ENCODE results near the gene CD3E.
A peak's percentile ranks its signal among the peaks of the same experiment; 100 is the strongest.
"Not testable (repeated sequence)": the region's sequence is repeated elsewhere in the genome, so short reads cannot be mapped to it uniquely, and the experiment has no call there.

CD3E gene

DNA sequence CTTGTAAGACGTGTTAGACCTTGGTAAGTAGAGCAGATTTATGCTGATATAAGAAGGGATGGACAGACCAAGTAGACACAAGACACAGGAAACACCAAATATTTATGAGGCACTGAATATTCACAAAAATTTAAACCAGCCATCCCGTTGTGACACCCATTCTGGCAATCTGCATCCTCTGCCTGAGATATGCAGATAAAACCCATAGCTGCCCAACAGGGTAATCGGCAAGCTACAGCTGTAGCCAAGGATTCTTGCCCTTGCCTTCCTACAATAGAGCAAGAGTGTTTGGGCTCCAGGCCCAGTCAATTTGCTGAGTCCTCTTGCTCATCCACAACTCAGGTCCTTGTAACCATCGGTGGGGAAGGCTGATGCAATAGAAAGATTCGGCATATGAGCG, 21.9 kb upstream of the CD3E start:
- Mint-ChIP-seq H3K4me3 (no peak overlapping the region), H3K9me3 (no peaks in the 10 kb centered on the region), H3K4me1 (peaks cover 26% of the 10 kb centered on the region), H3K27ac (no peak overlapping the region), H3K36me3 (no peaks in the 10 kb centered on the region), H3K27me3 (no peaks in the 10 kb centered on the region)

- Mint-ChIP-seq H3K27ac (no peak overlapping the region), H3K27me3 (no peaks in the 10 kb centered on the region), H3K9me3 (no peaks in the 10 kb centered on the region), H3K4me1 (peaks cover 26% of the 10 kb centered on the region), H3K4me3 (no peak overlapping the region), H3K36me3 (no peaks in the 10 kb centered on the region)
These were observed 21.4 kb upstream of the CD3E start for GRCh38 chr11:118283037-118283636.

DNA sequence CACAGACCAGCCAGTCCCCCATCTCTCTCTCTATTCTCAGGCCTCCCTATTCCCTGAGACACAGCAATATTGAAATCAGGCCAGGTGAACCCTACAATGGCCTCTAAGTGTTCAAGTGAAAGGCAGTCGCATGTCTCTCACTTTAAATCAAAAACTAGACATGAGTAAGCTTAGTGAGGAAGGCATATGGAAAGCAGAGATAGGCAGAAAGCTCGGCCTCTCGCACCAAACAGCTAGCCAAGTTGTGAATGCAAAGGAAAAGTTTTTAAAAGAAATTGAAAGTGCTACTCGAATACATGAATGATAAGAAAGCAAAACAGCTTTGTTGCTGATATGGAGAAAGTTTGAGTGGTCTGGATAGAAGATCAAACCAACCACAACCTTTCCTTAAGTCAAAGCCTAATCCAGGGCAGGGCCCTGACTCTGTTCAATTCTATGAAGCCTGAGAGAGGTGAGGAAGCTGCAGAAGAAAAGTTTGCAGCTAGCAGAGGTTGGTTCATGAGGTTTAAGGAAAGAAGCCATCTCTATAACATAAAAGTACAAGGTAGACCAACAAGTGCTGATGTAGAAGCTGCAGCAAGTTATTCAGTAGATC, 20.7 kb upstream of the CD3E start:
- no peaks in the 10 kb centered on the region for H3K27me3 Mint-ChIP-seq
- H3K27ac Mint-ChIP-seq = no peak overlapping the region
- no peaks in the 10 kb centered on the region for H3K36me3 Mint-ChIP-seq
- peaks cover 26% of the 10 kb centered on the region for H3K4me1 Mint-ChIP-seq
- no peaks in the 10 kb centered on the region for H3K9me3 Mint-ChIP-seq
- no peak overlapping the region for H3K4me3 Mint-ChIP-seq

DNA sequence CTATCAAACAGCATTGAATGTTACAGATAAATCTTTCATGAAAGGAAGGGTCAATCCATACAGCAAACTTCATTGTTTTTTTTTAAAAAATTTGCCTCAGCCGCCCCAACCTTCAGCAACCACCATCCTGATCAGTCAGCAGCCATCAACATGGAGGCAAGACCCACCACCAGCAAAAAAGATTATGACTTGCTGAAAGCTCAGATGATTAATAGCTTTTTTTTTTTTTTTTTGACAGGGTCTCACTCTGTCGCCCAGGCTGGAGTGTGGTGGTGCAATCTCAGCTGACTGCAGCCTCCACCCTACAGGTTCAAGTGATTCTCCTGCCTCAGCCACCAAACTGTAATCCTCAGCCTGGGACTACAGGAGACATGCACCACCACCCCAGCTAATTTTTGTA, 18.0 kb upstream of the CD3E start:
- peak overlapping the region; percentile 62 for H3K4me3 Mint-ChIP-seq
- H3K36me3 Mint-ChIP-seq = no peaks in the 10 kb centered on the region
- H3K27me3 Mint-ChIP-seq = no peaks in the 10 kb centered on the region
- H3K9me3 Mint-ChIP-seq = no peaks in the 10 kb centered on the region
- peak overlapping the region; percentile 95 for H3K27ac Mint-ChIP-seq
- peaks cover 31% of the 10 kb centered on the region for H3K4me1 Mint-ChIP-seq

GRCh38 chr11:118287006-118287405, 17.5 kb upstream of the CD3E start:
- Mint-ChIP-seq H3K9me3 (no peaks in the 10 kb centered on the region), H3K4me3 (peak overlapping the region; percentile 62), H3K27me3 (no peaks in the 10 kb centered on the region), H3K27ac (peak overlapping the region; percentile 95), H3K36me3 (no peaks in the 10 kb centered on the region), H3K4me1 (peaks cover 30% of the 10 kb centered on the region)

- H3K4me1 Mint-ChIP-seq = peaks cover 30% of the 10 kb centered on the region
- no peak overlapping the region for H3K4me3 Mint-ChIP-seq
- H3K36me3 Mint-ChIP-seq = no peaks in the 10 kb centered on the region
- no peaks in the 10 kb centered on the region for H3K9me3 Mint-ChIP-seq
- no peak overlapping the region for H3K27ac Mint-ChIP-seq
- no peaks in the 10 kb centered on the region for H3K27me3 Mint-ChIP-seq
These were observed 15.1 kb upstream of the CD3E start for GRCh38 chr11:118289401-118289800.

GRCh38 chr11:118290923-118291322, 13.6 kb upstream of the CD3E start:
- Mint-ChIP-seq H3K4me1 (peaks cover 35% of the 10 kb centered on the region), H3K27ac (no peak overlapping the region), H3K9me3 (no peaks in the 10 kb centered on the region), H3K4me3 (no peak overlapping the region), H3K27me3 (no peaks in the 10 kb centered on the region), H3K36me3 (no peaks in the 10 kb centered on the region)

DNA sequence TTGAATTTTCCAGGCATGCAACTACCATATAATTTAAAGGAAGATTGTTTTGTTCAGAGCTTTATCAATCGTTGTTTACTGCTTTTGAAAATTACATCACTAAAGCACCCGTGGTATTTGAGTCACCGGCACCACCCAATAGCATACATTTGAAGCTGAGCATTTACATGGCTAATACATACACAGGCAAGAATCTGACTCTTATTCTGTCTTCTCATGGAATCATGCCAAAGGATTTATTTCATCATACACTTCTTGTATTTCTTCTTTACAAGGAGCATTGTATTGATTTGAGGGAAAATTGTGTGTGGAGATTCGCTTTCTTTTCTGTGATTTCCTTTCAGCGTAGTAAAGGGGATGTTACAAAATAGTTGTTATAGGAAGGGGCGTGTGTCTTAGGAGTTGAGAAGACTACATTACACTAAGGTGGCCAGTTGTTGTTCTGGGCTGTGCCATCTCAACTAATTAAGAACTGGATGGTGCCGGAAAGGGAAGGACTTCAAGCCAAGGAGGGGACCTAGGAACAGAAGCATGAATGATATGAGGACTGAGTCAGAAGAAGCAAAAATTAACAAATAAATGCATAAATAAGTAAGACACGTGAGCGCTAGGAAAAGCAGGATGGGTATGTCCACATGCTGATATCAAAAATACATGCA, 12.9 kb upstream of the CD3E start:
- H3K36me3 Mint-ChIP-seq = no peaks in the 10 kb centered on the region
- no peaks in the 10 kb centered on the region for H3K9me3 Mint-ChIP-seq
- no peaks in the 10 kb centered on the region for H3K27me3 Mint-ChIP-seq
- peaks cover 35% of the 10 kb centered on the region for H3K4me1 Mint-ChIP-seq
- H3K27ac Mint-ChIP-seq = no peak overlapping the region
- H3K4me3 Mint-ChIP-seq = no peak overlapping the region

DNA sequence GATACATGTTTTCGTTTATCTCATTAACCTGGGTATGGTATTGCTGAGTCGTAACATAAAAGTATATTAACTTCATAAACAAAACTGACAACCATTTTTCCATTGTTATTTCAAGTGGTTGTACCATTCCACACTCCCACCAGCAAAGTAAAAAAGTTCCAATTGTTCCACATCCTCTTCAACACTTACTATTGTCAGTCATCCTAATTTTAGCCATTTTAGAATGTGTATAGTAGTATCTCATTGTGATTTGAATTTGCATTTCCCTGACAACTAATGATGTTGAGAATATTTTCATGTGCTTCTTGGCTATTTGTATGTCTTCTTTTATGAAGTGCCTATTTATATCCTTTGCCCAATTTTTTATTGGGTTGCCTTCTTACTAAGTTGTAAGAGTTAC, 10.5 kb upstream of the CD3E start:
- Mint-ChIP-seq H3K4me1 (peaks cover 27% of the 10 kb centered on the region), H3K36me3 (no peaks in the 10 kb centered on the region), H3K4me3 (no peak overlapping the region), H3K27me3 (no peaks in the 10 kb centered on the region), H3K9me3 (no peaks in the 10 kb centered on the region), H3K27ac (no peak overlapping the region)

GRCh38 chr11:118295199-118295598, 9.3 kb upstream of the CD3E start:
- Mint-ChIP-seq H3K27me3 (no peaks in the 10 kb centered on the region), H3K36me3 (no peaks in the 10 kb centered on the region), H3K9me3 (no peaks in the 10 kb centered on the region), H3K27ac (peak overlapping the region; percentile 64), H3K4me1 (peaks cover 25% of the 10 kb centered on the region), H3K4me3 (no peak overlapping the region)

GRCh38 chr11:118295815-118296454, 8.6 kb upstream of the CD3E start:
- Mint-ChIP-seq H3K4me3 (no peak overlapping the region), H3K27ac (peak overlapping the region; percentile 64), H3K9me3 (no peaks in the 10 kb centered on the region), H3K36me3 (no peaks in the 10 kb centered on the region), H3K4me1 (peaks cover 25% of the 10 kb centered on the region), H3K27me3 (no peaks in the 10 kb centered on the region)

GRCh38 chr11:118301600-118302195, 2.8 kb upstream of the CD3E start:
- H3K9me3 Mint-ChIP-seq = no peaks in the 10 kb centered on the region
- H3K27me3 Mint-ChIP-seq = no peaks in the 10 kb centered on the region
- H3K36me3 Mint-ChIP-seq = peaks cover 12% of the 10 kb centered on the region
- no peak overlapping the region for H3K4me3 Mint-ChIP-seq
- peaks cover 50% of the 10 kb centered on the region for H3K4me1 Mint-ChIP-seq
- H3K27ac Mint-ChIP-seq = peak overlapping the region; percentile 98

- peaks cover 4% of the 10 kb centered on the region for H3K9me3 Mint-ChIP-seq
- H3K36me3 Mint-ChIP-seq = peaks cover 33% of the 10 kb centered on the region
- peak overlapping the region; percentile 100 for H3K27ac Mint-ChIP-seq
- peak overlapping the region; percentile 100 for H3K4me3 Mint-ChIP-seq
- peaks cover 74% of the 10 kb centered on the region for H3K4me1 Mint-ChIP-seq
- H3K27me3 Mint-ChIP-seq = no peaks in the 10 kb centered on the region
These were observed 333 bp upstream of the CD3E start for GRCh38 chr11:118304227-118304567.

GRCh38 chr11:118305726-118306125, 1.2 kb downstream of the CD3E start:
- Mint-ChIP-seq H3K9me3 (peaks cover 4% of the 10 kb centered on the region), H3K27ac (peak overlapping the region; percentile 100), H3K4me1 (peaks cover 83% of the 10 kb centered on the region), H3K27me3 (no peaks in the 10 kb centered on the region), H3K36me3 (peaks cover 41% of the 10 kb centered on the region), H3K4me3 (peak overlapping the region; percentile 100)

DNA sequence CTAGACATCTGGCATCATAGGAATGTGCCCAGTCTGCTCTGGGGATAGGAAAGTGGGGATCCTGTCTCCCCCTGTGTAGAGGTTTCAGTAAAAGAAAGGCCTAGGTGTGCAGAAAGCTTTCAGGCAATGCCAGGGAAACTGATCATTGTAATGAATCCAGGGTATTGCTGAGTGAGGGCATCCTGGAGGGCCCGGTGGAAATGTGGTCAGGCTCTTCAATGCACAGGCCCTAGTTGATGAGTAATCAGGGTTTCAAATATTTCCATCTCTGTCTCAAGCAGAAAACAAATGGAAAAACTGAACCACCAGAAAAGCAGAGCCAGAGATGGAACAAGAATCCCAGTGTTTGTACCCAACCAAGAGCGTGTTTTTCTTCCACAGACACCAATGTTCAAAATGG, 2.0 kb downstream of the CD3E start:
- peak overlapping the region; percentile 100 for H3K4me3 Mint-ChIP-seq
- H3K9me3 Mint-ChIP-seq = peaks cover 4% of the 10 kb centered on the region
- peak overlapping the region; percentile 89 for H3K27ac Mint-ChIP-seq
- no peaks in the 10 kb centered on the region for H3K27me3 Mint-ChIP-seq
- H3K36me3 Mint-ChIP-seq = peaks cover 41% of the 10 kb centered on the region
- peaks cover 85% of the 10 kb centered on the region for H3K4me1 Mint-ChIP-seq

DNA sequence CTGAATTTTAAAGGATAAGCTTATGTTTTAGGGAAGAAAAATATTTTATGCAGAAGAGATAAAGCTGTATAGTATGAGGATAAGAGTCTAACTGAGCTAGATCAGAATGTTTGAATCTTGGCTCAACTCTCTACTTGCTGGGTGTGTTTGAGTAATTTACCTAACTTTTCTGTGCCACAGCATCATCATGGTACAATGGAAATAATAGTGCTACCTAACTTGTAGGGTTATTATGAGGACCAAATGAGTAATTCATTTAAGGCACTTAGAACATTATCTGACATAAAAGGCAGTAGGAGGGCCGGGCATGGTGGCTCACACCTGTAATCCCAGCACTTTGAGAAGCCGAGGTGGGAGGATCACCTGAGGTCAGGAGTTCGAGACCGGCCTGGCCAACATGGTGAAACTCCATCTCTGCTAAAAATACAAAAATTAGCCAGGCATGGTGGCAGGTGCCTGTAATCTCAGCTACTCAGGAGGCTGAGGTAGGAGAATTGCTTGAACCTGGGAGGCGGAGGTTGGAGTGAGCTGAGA, 4.5 kb downstream of the CD3E start:
- Mint-ChIP-seq H3K4me3 (peak overlapping the region; percentile 100), H3K36me3 (peaks cover 54% of the 10 kb centered on the region), H3K27ac (peak overlapping the region; percentile 89), H3K4me1 (peaks cover 83% of the 10 kb centered on the region)
- not testable (repeated sequence) for H3K27me3 Mint-ChIP-seq, H3K9me3 Mint-ChIP-seq

Measured in activated naive CD4-positive, alpha-beta T cell treated with anti-CD3 and anti-CD28 coated beads, Interleukin-2, amount 50 U/mL, for 24 hours (primary cell).